ENCODE data around the gene C4orf36.

GRCh38 chr4:86857341-86858052, 34.7 kb downstream of the C4orf36 start:
- TF ChIP-seq CTCF (IDR thresholded peaks at IDR 0.05): no peak
- TF ChIP-seq EZH2 (IDR thresholded peaks at IDR 0.05; ENCODE audit: borderline replicate concordance, insufficient read depth, low read depth, low read length, poor library complexity, severe bottlenecking): no peak
